GM18502 (cell line): ENCODE data around the gene URGCP.
A peak's percentile ranks its signal among the peaks of the same experiment; 100 is the strongest.

Experiments
- ATAC-seq: cut with Tn5 transposase; IDR thresholded peaks from one replicate; pipeline ENCODE4 v1.9.1; 2021; ENCODE audit warnings: mild to moderate bottlenecking; ENCODE audit not compliant: unreplicated experiment, poor library complexity

URGCP gene

GRCh38 chr7:43906331-43907010 lies at the start of gene URGCP:
Gene URGCP, minus strand, starts transcription at chr7:43906596. Its CDS starts 21 bp downstream, at chr7:43906575.
- peak; percentile 86 for ATAC-seq

GRCh38 chr7:43956027-43956426 lies 49.6 kb upstream of the URGCP start:
- no peak for ATAC-seq

- peak; percentile 80 for ATAC-seq
Observed at GRCh38 chr7:43954524-43955228, 48.3 kb upstream of the URGCP start.

- no peak for ATAC-seq
Observed at GRCh38 chr7:43953071-43953470, 46.7 kb upstream of the URGCP start.

GRCh38 chr7:43952028-43952427 lies 45.6 kb upstream of the URGCP start:
- no peak for ATAC-seq

GRCh38 chr7:43944286-43944685 lies 37.9 kb upstream of the URGCP start:
- peak; percentile 75 for ATAC-seq

- no peak for ATAC-seq
Observed at GRCh38 chr7:43943417-43944187, 37.2 kb upstream of the URGCP start.

- ATAC-seq: no peak
Observed at GRCh38 chr7:43942997-43943396, 36.6 kb upstream of the URGCP start.

GRCh38 chr7:43942250-43942649 lies 35.9 kb upstream of the URGCP start:
- ATAC-seq: no peak

GRCh38 chr7:43938892-43939482 lies 32.6 kb upstream of the URGCP start:
- ATAC-seq: no peak

- ATAC-seq: no peak
Observed at GRCh38 chr7:43937444-43937843, 31.0 kb upstream of the URGCP start.

GRCh38 chr7:43933902-43934560 lies 27.6 kb upstream of the URGCP start:
- ATAC-seq: no peak

GRCh38 chr7:43931346-43931745 lies 24.9 kb upstream of the URGCP start:
- no peak for ATAC-seq

- no peak for ATAC-seq
Observed at GRCh38 chr7:43929529-43930457, 23.4 kb upstream of the URGCP start.

- ATAC-seq: no peak
Observed at GRCh38 chr7:43927810-43928209, 21.4 kb upstream of the URGCP start.

- peak; percentile 27 for ATAC-seq
Observed at GRCh38 chr7:43926798-43927123, 20.4 kb upstream of the URGCP start.

- peak; percentile 91 for ATAC-seq
Observed at GRCh38 chr7:43925984-43926797, 19.8 kb upstream of the URGCP start, which contains the start of gene UBE2D4. Gene UBE2D4, plus strand, starts transcription at chr7:43926436. Its CDS starts 97 bp downstream, at chr7:43926533.

GRCh38 chr7:43922726-43923125 lies 16.3 kb upstream of the URGCP start:
- no peak for ATAC-seq
